Naive B cell (primary cell): Measurements from ENCODE around the gene EDN2. TPM values are rescaled to one million over a fixed set of nuclear protein-coding genes. Genes with fewer than 3 reads are reported as not detected.

Experiments used
- ATAC-seq, 2 donors: fragments of 150-1000 bp; cut with Tn5 transposase; 2 replicates each; pipeline ENCODE4 v1.10.0; 2021; ENCODE audit warnings: low read depth in 2 of 2, mild to moderate bottlenecking in 2 of 2, moderate library complexity in 2 of 2
- DNase-seq: peaks from one replicate; pipeline ENCODE4 v3.0.0; 2022
- H3K27ac Mint-ChIP-seq, 6 donors: one replicate each; pipeline ENCODE4 v1.8.0; 2020 to 2022; ENCODE audit warnings: mild to moderate bottlenecking in 6 of 6, mixed read lengths in 6 of 6, moderate library complexity in 5 of 6, inconsistent platforms in 2 of 6
- H3K27me3 Mint-ChIP-seq, 3 donors: one replicate each; pipeline ENCODE4 v1.8.0; 2021 to 2022; ENCODE audit warnings: mixed read lengths in 3 of 3, mild to moderate bottlenecking in 1 of 3
- H3K36me3 Mint-ChIP-seq, 2 donors: one replicate each; pipeline ENCODE4 v1.8.0; 2020 to 2022; ENCODE audit warnings: mixed read lengths in 2 of 2, inconsistent platforms in 1 of 2, mild to moderate bottlenecking in 1 of 2
- H3K4me1 Mint-ChIP-seq, 3 donors: one replicate each; pipeline ENCODE4 v1.8.0; 2020 to 2022; ENCODE audit warnings: mixed read lengths in 3 of 3, inconsistent platforms in 1 of 3, mild to moderate bottlenecking in 1 of 3, moderate library complexity in 1 of 3
- H3K4me3 Mint-ChIP-seq, 8 donors: one replicate each; pipeline ENCODE4 v1.8.0; 2020 to 2022; ENCODE audit warnings: mild to moderate bottlenecking in 8 of 8, mixed read lengths in 8 of 8, moderate library complexity in 8 of 8, inconsistent platforms in 2 of 8
- H3K9me3 Mint-ChIP-seq, 7 donors: one replicate each; pipeline ENCODE4 v1.8.0; 2020 to 2022; ENCODE audit warnings: mixed read lengths in 7 of 7, mild to moderate bottlenecking in 5 of 7, inconsistent platforms in 2 of 7, moderate library complexity in 1 of 7
- polyA plus RNA-seq, 6 donors: library from polyadenylated mRNA; unstranded; fragments of 300-500 nt; fragmentation: Illumina TruSeq; gene quantifications; one replicate each; pipeline ENCODE4 v1.2.3, GENCODE V29; 2021; ENCODE audit warnings: low read depth in 6 of 6

Gene EDN2
- polyA plus RNA-seq, 6 donors from 2014 or later, result not detected

DNA sequence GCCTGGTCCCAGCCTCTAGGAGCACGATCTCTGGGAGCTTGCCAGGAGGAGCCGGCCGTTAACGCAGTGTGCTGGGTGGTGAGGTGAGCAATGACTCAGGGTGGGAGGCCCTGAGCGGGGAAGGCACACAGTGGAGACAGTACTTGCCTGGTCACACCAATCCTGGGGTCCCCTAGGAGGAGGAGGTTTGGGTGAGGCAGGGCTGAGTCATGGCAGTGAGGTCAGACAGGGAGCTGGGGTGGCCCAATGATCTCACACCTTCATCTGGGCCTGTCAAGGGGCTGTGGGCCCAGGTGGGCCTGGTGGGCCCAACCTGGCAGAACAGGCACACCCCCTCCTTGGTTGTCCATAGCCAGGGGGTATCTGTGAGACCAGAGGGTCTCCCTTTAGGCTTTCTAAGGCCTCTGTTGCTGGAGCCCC lies 8.6 kb upstream of the EDN2 start:
- peaks cover 0 to 11% of the 10 kb centered on the region in 2 donors for H3K36me3 Mint-ChIP-seq
- no peak overlapping the region for H3K27ac Mint-ChIP-seq
- ATAC-seq, result no peak
- peaks cover 3 to 12% (median 6%) of the 10 kb centered on the region in 3 donors for H3K4me1 Mint-ChIP-seq
- no peak overlapping the region for H3K4me3 Mint-ChIP-seq
- H3K27me3 Mint-ChIP-seq, result peaks cover 10 to 51% (median 36%) of the 10 kb centered on the region in 3 donors
- no peak for DNase-seq
- peaks cover 0 to 9% (median 0%) of the 10 kb centered on the region in 7 donors for H3K9me3 Mint-ChIP-seq

GRCh38 chr1:41492341-41492848 lies 7.9 kb upstream of the EDN2 start:
- Mint-ChIP-seq H3K27me3 (peaks cover 10 to 51% (median 40%) of the 10 kb centered on the region in 3 donors), H3K27ac (no peak overlapping the region), H3K36me3 (peaks cover 0 to 11% of the 10 kb centered on the region in 2 donors), H3K4me1 (peaks cover 3 to 15% (median 6%) of the 10 kb centered on the region in 3 donors), H3K9me3 (peaks cover 0 to 9% (median 0%) of the 10 kb centered on the region in 7 donors), H3K4me3 (peak overlapping the region in 1 of 8 donors; percentile 41)
- DNase-seq, result no peak
- ATAC-seq, result no peak

DNA sequence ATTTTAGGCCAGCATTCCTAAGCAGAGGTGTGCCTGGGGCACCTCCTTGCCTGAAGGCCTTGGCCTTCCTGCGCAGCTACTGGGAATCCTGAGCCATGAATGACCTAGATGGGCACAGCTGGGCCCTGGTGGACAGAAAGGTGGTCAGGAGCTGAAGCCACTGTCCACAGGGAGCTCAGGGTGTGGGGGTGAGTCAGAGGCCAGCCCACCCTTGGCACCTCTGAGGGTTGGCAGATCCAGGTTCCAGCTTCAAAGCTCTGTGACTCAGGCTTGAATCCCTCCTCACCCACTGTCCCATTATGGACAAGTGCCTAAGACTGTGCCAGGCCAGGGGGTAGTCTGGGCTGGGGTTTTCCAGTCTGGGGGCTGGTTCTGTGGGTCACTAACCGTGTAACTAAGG lies 6.4 kb upstream of the EDN2 start:
- no peak overlapping the region for H3K4me3 Mint-ChIP-seq
- peaks cover 0 to 11% of the 10 kb centered on the region in 2 donors for H3K36me3 Mint-ChIP-seq
- H3K27ac Mint-ChIP-seq, result no peak overlapping the region
- ATAC-seq (no peak), DNase-seq (no peak)
- H3K9me3 Mint-ChIP-seq, result peaks cover 0 to 9% (median 0%) of the 10 kb centered on the region in 7 donors
- H3K27me3 Mint-ChIP-seq, result peaks cover 18 to 61% (median 50%) of the 10 kb centered on the region in 3 donors
- peaks cover 9 to 24% (median 19%) of the 10 kb centered on the region in 3 donors for H3K4me1 Mint-ChIP-seq

DNA sequence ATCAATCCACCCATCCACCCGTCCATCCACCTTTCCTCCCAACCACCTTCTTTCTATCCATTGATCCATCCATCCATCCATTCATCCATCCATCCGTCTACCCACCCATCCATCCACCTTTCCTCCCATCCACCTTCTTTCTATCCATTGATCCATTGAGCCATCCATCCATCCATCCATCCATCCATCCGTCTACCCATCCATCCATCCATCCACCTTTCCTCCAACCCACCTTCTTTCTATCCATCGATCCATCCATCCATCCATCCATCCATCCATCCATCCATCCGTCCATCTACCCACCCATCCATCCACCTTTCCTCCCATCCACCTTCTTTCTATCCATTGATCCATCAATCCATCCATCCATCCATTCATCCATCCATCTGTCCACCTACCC lies 5.1 kb upstream of the EDN2 start:
- ATAC-seq, result no peak
- peaks cover 6 to 13% (median 13%) of the 10 kb centered on the region in 3 donors for H3K4me1 Mint-ChIP-seq
- peak overlapping the region in 1 of 8 donors; percentile 69 for H3K4me3 Mint-ChIP-seq
- peaks cover 0 to 11% of the 10 kb centered on the region in 2 donors for H3K36me3 Mint-ChIP-seq
- peak overlapping the region in 1 of 6 donors; percentile 2 for H3K27ac Mint-ChIP-seq
- DNase-seq, result no peak
- peaks cover 0 to 9% (median 0%) of the 10 kb centered on the region in 7 donors for H3K9me3 Mint-ChIP-seq
- peaks cover 18 to 51% (median 40%) of the 10 kb centered on the region in 3 donors for H3K27me3 Mint-ChIP-seq

DNA sequence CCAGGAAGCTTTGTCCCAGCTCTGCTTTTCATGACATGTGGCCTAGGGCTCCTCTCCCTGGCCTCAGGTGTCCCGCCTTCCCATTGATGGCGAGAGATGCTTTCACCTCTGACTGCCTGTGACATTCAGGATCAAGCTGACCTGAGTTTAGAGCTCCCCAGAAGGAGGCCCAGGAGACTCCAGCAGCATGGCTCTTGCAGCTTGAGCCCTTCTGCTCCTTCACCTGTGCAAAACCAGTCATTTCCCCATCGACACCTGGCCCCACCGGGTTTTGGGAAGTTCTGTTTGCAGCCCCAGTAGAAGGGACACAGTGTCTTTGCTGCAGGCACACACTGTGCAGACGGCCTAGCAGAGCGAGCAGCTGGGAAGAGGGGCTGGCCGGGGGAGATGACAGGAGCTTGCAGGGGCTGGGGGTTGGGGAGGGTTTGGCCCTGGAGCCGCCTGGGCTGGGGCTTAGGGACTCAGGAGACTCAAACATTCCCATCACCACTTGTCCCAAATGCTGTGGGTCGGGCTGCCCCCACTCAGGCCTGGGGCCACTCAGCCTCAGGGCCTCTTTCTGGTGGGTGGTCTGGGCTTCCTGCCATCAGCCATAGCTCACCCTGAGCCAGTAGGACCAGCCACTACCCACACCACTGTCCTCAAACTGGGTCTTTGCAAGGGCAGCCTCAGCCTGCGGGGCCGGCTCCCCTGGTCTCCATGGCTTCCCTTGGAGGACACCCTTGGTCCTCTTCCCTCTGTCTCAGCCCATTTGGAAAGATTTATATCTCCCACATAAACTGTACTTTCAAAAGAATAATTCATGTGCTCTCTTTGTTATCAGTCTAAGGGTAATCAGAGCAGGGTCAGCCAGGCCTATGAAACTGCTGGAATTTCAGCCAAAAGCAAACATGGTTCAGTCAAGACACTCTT lies 3.8 kb upstream of the EDN2 start:
- Mint-ChIP-seq H3K4me3 (no peak overlapping the region), H3K27ac (no peak overlapping the region), H3K4me1 (peaks cover 6 to 13% (median 13%) of the 10 kb centered on the region in 3 donors), H3K27me3 (peaks cover 18 to 57% (median 37%) of the 10 kb centered on the region in 3 donors), H3K9me3 (peaks cover 0 to 9% (median 0%) of the 10 kb centered on the region in 7 donors), H3K36me3 (peaks cover 0 to 11% of the 10 kb centered on the region in 2 donors)
- ATAC-seq (no peak), DNase-seq (no peak)

GRCh38 chr1:41487126-41488039 lies 2.9 kb upstream of the EDN2 start:
- Mint-ChIP-seq H3K4me3 (peak overlapping the region in 1 of 8 donors; percentile 30), H3K4me1 (peaks cover 6 to 13% (median 13%) of the 10 kb centered on the region in 3 donors), H3K36me3 (peaks cover 0 to 11% of the 10 kb centered on the region in 2 donors)

GRCh38 chr1:41486371-41487125 lies 2.1 kb upstream of the EDN2 start:
- peaks cover 6 to 13% (median 13%) of the 10 kb centered on the region in 3 donors for H3K4me1 Mint-ChIP-seq
- H3K27me3 Mint-ChIP-seq, result peaks cover 22 to 48% (median 37%) of the 10 kb centered on the region in 3 donors
- H3K27ac Mint-ChIP-seq, result peak overlapping the region in 2 of 6 donors; percentile 16 to 17
- DNase-seq (no peak), ATAC-seq (no peak)
- H3K4me3 Mint-ChIP-seq, result peak overlapping the region in 2 of 8 donors; percentile 3 to 7
- peaks cover 0 to 9% (median 0%) of the 10 kb centered on the region in 7 donors for H3K9me3 Mint-ChIP-seq
- H3K36me3 Mint-ChIP-seq, result peaks cover 0 to 11% of the 10 kb centered on the region in 2 donors

More at GRCh38 chr1:41487126-41488039, 2.9 kb upstream of the EDN2 start:
- peaks cover 22 to 55% (median 37%) of the 10 kb centered on the region in 3 donors for H3K27me3 Mint-ChIP-seq
- H3K27ac Mint-ChIP-seq, result no peak overlapping the region
- peaks cover 0 to 9% (median 0%) of the 10 kb centered on the region in 7 donors for H3K9me3 Mint-ChIP-seq
- ATAC-seq, result no peak
- DNase-seq, result no peak

GRCh38 chr1:41486053-41486370 lies 1.5 kb upstream of the EDN2 start:
- peaks cover 0 to 9% (median 0%) of the 10 kb centered on the region in 7 donors for H3K9me3 Mint-ChIP-seq
- H3K36me3 Mint-ChIP-seq, result peaks cover 0 to 11% of the 10 kb centered on the region in 2 donors
- peaks cover 6 to 13% (median 13%) of the 10 kb centered on the region in 3 donors for H3K4me1 Mint-ChIP-seq
- H3K27ac Mint-ChIP-seq, result peak overlapping the region in 1 of 6 donors; percentile 17
- peak overlapping the region in 1 of 8 donors; percentile 7 for H3K4me3 Mint-ChIP-seq
- DNase-seq (no peak), ATAC-seq (no peak)
- peaks cover 22 to 48% (median 37%) of the 10 kb centered on the region in 3 donors for H3K27me3 Mint-ChIP-seq

- H3K4me3 Mint-ChIP-seq, result no peak overlapping the region
- peaks cover 22 to 48% (median 37%) of the 10 kb centered on the region in 3 donors for H3K27me3 Mint-ChIP-seq
- peaks cover 6 to 13% (median 13%) of the 10 kb centered on the region in 3 donors for H3K4me1 Mint-ChIP-seq
- H3K9me3 Mint-ChIP-seq, result peaks cover 0 to 9% (median 0%) of the 10 kb centered on the region in 7 donors
- no peak overlapping the region for H3K27ac Mint-ChIP-seq
- ATAC-seq (no peak), DNase-seq (no peak)
- H3K36me3 Mint-ChIP-seq, result peaks cover 0 to 11% of the 10 kb centered on the region in 2 donors
Measured at GRCh38 chr1:41485605-41486004, 1.1 kb upstream of the EDN2 start.

GRCh38 chr1:41483960-41484401 lies 502 bp downstream of the EDN2 start:
- Mint-ChIP-seq H3K27me3 (peaks cover 12 to 37% (median 24%) of the 10 kb centered on the region in 3 donors), H3K4me3 (no peak overlapping the region), H3K27ac (no peak overlapping the region), H3K36me3 (no peaks in the 10 kb centered on the region), H3K9me3 (no peaks in the 10 kb centered on the region), H3K4me1 (peaks cover 6 to 13% (median 13%) of the 10 kb centered on the region in 3 donors)
- ATAC-seq, result no peak
- DNase-seq, result no peak

DNA sequence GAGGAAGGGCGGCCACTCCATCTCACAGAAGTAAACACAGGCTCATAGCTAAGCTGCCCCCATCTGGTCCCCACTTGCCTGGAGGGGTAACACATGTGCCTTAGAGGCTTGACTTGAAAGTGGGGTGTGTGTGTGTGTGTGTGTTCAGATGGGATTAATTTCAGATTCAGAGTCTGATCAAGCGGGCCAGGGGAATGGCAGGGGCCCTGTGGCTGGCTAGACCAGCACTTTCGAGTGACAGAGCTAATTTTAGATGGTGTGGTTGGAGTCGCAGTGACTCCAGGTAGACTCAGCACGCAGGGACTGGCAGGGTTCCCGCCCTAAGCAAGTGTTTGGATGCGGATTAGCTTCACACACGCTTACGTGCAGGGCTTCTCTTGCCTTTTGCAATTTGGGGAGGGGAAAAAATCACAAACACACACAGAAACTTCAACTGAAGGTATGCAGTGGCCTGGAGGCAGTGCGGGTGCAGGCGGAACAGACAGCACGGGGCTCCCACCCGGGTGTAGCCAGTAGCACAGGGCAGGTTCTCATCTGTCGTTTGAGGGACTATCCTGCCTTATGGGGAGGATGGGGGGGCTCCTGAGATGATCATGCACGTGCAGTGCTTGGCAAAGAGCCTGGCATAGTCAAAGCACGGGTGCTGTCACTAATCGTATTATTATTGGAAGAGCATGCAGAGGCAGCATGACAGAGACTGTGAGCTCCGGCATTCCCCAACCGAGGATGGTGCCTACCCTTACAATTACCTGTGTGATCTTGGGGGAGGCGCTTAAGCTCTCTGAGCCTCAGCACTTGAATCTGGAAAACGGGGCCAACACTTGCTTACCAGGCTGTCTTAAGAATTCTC lies 1.3 kb downstream of the EDN2 start:
- peaks cover 12 to 31% (median 17%) of the 10 kb centered on the region in 3 donors for H3K27me3 Mint-ChIP-seq
- ATAC-seq (no peak), DNase-seq (no peak)
- H3K36me3 Mint-ChIP-seq, result no peaks in the 10 kb centered on the region
- H3K9me3 Mint-ChIP-seq, result no peaks in the 10 kb centered on the region
- H3K27ac Mint-ChIP-seq, result no peak overlapping the region
- peak overlapping the region in 1 of 8 donors; percentile 76 for H3K4me3 Mint-ChIP-seq
- H3K4me1 Mint-ChIP-seq, result peaks cover 6 to 13% (median 13%) of the 10 kb centered on the region in 3 donors
